HL-60/S4 treated with retinoic acid at 250 ng/mL for 4 days and 3 days (cell line): ENCODE data around the gene GM2A.

Source experiments
- in situ Hi-C: fragments of 300-500 bp; cut with MboI; formaldehyde crosslinking; loops from 2 replicates; pipeline ENCODE4 v1.7.0; 2022; ENCODE audit warnings: low sequenced_read_pairs

Gene GM2A

GRCh38 chr5:151252762-151253604, at the start of gene GM2A:
Gene GM2A (plus strand): TSS chr5:151253185. CDS start chr5:151253217, 32 bp downstream.
- in situ Hi-C loops = no loop called here

GRCh38 chr5:151204051-151204450, 48.9 kb upstream of the GM2A start:
- in situ Hi-C loops = no loop called here

GRCh38 chr5:151205411-151205810, 47.6 kb upstream of the GM2A start:
- in situ Hi-C loops = no loop called here

DNA sequence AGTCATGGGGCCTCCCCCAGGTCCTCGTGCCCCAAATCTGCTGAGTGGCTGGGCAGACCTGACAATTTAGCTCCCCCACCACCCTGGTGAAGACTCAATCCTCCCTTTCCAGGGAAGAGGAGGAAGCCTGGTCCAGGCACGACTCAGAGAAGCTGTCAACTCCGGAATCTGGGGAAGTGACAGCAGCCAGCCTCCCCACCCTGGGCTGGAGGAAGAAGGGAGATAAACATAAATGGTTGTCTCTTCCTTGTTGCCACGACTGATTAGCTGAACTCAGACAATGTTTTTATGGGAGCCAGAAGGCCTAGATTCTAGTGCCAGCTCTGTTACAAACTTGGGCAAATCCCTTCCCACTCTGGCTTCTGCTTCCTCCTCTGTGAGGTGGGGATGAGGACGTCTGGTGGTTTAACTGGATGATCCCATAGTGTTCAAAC, 44.5 kb upstream of the GM2A start:
- in situ Hi-C loops = no loop called here

DNA sequence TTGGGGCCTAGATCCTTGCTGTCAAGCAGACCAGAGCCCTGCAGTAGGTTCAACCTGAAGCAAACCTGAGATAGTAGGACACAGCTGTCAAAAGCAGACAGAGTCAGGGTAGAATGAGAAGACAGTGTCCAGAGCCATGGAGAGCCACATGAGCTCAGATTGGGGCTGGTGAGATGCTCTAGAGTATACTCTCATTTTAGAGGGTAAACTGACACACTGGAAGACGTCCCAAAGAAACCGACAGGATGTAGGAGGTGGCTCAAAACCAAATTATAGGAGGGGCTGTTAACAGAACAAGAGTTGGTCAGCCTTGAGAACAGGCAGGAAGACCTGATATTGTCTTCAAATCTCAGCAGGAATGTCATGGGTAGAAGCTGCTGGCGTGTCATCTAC, 40.6 kb upstream of the GM2A start:
- in situ Hi-C loops = no loop called here

- in situ Hi-C loops = no loop called here
Measured at GRCh38 chr5:151213803-151214613, 39.0 kb upstream of the GM2A start.

- in situ Hi-C loops = no loop called here
Measured at GRCh38 chr5:151214614-151215545, 38.1 kb upstream of the GM2A start.

GRCh38 chr5:151215546-151215880, 37.5 kb upstream of the GM2A start:
- in situ Hi-C loops = no loop called here

DNA sequence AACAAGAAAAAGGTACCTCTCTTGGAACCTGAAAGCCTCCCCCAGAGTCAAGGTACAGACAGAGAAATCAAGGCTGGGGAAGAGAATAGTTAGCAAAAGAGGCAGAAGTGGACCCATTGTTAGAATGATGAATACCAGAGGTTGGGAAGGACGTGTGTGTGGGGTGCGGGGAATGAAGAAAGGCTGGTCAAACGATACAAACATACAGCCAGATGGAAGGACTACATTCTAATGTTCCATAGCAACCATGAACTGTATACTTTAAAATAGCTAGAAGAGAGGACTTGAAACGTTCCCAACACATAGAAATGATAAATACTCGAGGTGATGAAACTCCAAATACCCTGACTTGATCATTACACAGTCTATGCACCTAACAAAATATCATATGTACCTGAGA, 36.2 kb upstream of the GM2A start:
- in situ Hi-C loops = no loop called here

DNA sequence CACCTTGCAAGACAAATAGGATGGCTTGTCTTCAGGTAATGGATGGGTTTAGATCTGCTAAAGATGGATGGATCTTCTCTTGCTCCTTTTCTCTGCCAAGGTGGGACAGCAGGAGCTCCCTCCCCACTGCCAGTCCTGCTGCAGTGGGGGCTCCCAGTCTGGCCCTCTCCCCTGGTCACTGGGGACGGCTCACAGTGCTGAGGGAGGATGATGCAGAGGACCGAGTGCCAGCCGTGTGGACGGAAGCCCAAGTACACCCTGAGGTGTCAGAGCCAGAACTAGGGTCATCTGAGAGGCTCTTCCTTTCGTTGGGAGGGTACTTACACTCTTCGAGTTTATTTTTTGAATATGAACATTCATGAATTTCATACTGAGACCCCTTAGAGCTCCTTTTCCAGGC, 34.8 kb upstream of the GM2A start:
- in situ Hi-C loops = no loop called here

DNA sequence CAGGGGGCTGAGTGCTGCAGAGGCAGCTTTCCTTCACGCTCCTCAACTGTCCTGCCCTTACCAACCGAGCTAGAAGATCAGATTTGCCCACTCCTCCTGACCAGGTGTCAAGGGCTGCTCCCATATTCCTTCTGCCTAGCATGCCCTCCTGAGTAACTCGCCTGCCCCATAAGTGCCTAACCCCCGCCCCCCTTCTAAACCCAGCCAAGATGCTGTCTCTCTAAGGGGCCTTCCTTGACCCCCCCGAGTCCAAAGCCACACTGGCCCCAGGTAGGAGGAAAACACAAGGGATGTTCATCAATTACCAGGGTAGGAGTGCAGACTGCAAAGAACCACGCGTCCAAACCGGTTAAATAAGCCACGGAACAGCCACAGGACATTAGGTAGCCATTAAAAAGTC, 33.8 kb upstream of the GM2A start:
- in situ Hi-C loops = no loop called here

- in situ Hi-C loops = no loop called here
Measured at GRCh38 chr5:151219789-151220188, 33.2 kb upstream of the GM2A start.

GRCh38 chr5:151221574-151221973, 31.4 kb upstream of the GM2A start:
- in situ Hi-C loops = no loop called here

GRCh38 chr5:151222054-151222789, 30.8 kb upstream of the GM2A start:
- in situ Hi-C loops = no loop called here

GRCh38 chr5:151222790-151223446, 30.1 kb upstream of the GM2A start:
- in situ Hi-C loops = no loop called here

- in situ Hi-C loops = no loop called here
Measured at GRCh38 chr5:151223447-151224264, 29.3 kb upstream of the GM2A start, which contains the start of gene CCDC69. Gene CCDC69 (minus strand): TSS chr5:151224092. CDS start chr5:151223970, 122 bp downstream.

DNA sequence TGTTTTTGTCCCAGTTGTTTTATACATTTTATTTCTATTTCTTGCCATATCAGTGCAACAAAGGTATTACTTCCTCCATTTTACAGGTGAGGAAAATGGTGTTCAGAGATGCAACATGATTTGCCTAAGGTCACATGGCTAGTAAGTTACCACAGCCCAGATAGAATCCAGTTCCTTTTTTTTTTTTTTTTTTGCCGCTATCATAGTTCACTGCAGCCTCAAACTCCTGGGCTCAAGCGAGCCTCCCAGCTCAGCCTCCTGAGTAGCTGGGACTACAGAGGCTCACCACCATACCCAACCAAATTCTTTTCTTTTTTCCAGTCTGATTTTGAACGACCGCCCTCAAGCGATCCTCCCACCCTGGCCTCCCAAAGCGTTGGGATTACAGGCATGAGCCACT, 28.6 kb upstream of the GM2A start:
- in situ Hi-C loops = no loop called here

- in situ Hi-C loops = no loop called here
Measured at GRCh38 chr5:151225071-151225470, 27.9 kb upstream of the GM2A start.

- in situ Hi-C loops = no loop called here
Measured at GRCh38 chr5:151225475-151225874, 27.5 kb upstream of the GM2A start.
